Pancreas (tissue), 10 donors: ENCODE measurements around the gene ZNF169. TPM values are rescaled to one million over a fixed set of nuclear protein-coding genes. Genes with fewer than 3 reads are reported as not detected.
A peak's percentile ranks its signal among the peaks of the same experiment; 100 is the strongest.

Experiments used
- ATAC-seq, 4 donors: fragments of 200-7000 bp; cut with Tn5 transposase; one replicate each; pipeline versions ENCODE4 v1.8.0 to v1.9.1; 2020; ENCODE audit warnings: mild to moderate bottlenecking in 4 of 4, moderate library complexity in 4 of 4
- DNase-seq, 6 donors: peaks; one replicate each; pipeline ENCODE4 v3.0.0-alpha.2; 2020
- FAIRE-seq: peaks from 2 replicates; lab custom pipeline; 2012; peaks lifted over from hg19 to GRCh38; lab: Jason Lieb, UNC
- H3K27ac ChIP-seq, 4 donors: fragments of 200-600 bp; sonication (generic); 1 replicate in 3 of 4; 2 replicates in 1 of 4; pipeline versions ENCODE4 v1.5.0 to v1.8.0; 2020
- H3K27me3 ChIP-seq, 4 donors: fragments of 200-600 bp; one replicate each; pipeline ENCODE4 v1.8.0; 2021
- H3K36me3 ChIP-seq, 3 donors: fragments of 200-600 bp; sonication (generic) in 1 of 3; one replicate each; pipeline versions ENCODE4 v1.5.0 to v1.8.0; 2020 to 2021
- H3K4me1 ChIP-seq, 3 donors: fragments of 200-600 bp; one replicate each; pipeline ENCODE4 v1.8.0; 2021
- H3K4me3 ChIP-seq, 4 donors: fragments of 200-600 bp; sonication (generic) in 2 of 4; one replicate each; pipeline versions ENCODE4 v1.5.0 to v1.8.0; 2020 to 2021
- H3K9me3 ChIP-seq, 4 donors: fragments of 200-600 bp; one replicate each; pipeline ENCODE4 v1.8.0; 2021
- CTCF ChIP-seq, 4 donors: fragments of 200-600 bp; sonication (generic) in 3 of 4; IDR thresholded peaks; one replicate each; pipeline versions ENCODE4 v1.5.0 to v1.8.0; 2021; ENCODE audit warnings: antibody characterized with exemption in 4 of 4
- WGBS, 2 donors: extraction: QIAGEN DNeasy Blood & Tissue Kit; methylation state at CpG; one replicate each; pipeline ENCODE4 v1.1.7; 2013; 5-methylcytosine and 5-hydroxymethylcytosine counted together
- intact Hi-C, 3 donors: fragments of 100-400 bp; cut with DNase I; formaldehyde crosslinking; loops; one replicate each; pipeline versions ENCODE4 v1.11.1 to v1.14.2; 2022
- polyA plus RNA-seq, 2 donors: library from polyadenylated mRNA; stranded (reverse); fragments of 200-250 nt; gene quantifications; one replicate each; pipeline ENCODE4 v1.2.3, GENCODE V29; 2013
- total RNA-seq, 6 donors: library from RNA; stranded (reverse); fragmentation: NEBNext Ultra II Directional in 4 of 6; extraction: Animal tissue kit (Norgen Biotek cat#: 25700) in 4 of 6; gene quantifications; one replicate each; pipeline versions ENCODE4 v1.2.1 to v1.2.4, GENCODE V29; 2021 to 2023
- donor health status: healthy with polysubstance abuse.
- donor health status: DM: no; HTN: no; CAD: no; lungs with moderate emphysema.
- donor health status: DM: no; HTN: no; CAD: no.
- donor health status: control.
- donor health status: control.
- donor health status: Bipolar disorder and iron deficiency.
- donor health status: DM: yes; HTN: yes; CAD: no.
- donor health status: DM: no; HTN: no; CAD: no.
- donor health status: DM: no; HTN: no; CAD: no.
- donor health status: DM: yes; HTN: yes; CAD: no.

ZNF169 gene
- total RNA-seq = 1 to 10 TPM; 1.2 to 3.0 (median 2.2) TPM
- polyA plus RNA-seq = 1 to 10 TPM; 2.8 to 3.2 TPM

GRCh38 chr9:94259077-94259862, at the start of gene ZNF169:
ZNF169 (plus strand) TSS chr9:94259298; CDS start chr9:94278813, 19,515 bp downstream.
- no peaks in the 10 kb centered on the region for H3K36me3 ChIP-seq
- no peaks in the 10 kb centered on the region for H3K9me3 ChIP-seq
- no peaks in the 10 kb centered on the region for H3K27me3 ChIP-seq
- WGBS, 2 donors = 1% methylated on average over 47 to 50 of the region's 50 CpGs
- intact Hi-C loops = no loop called here
- no peak for TF ChIP-seq CTCF (IDR thresholded peaks at IDR 0.05)
- peaks cover 0 to 4% (median 0%) of the 10 kb centered on the region in 3 donors for H3K4me1 ChIP-seq
- DNase-seq (peak; percentile 83 to 95 (median 90)), FAIRE-seq (peak; percentile 59), ATAC-seq (peak; percentile 100)
- peak within 1 kb of the TSS; percentile 74 to 88 (median 84) for H3K4me3 ChIP-seq
- peak within 1 kb of the TSS in 1 of 4 donors; percentile 33 for H3K27ac ChIP-seq

- whole genome bisulfite sequencing, 2 donors = 78 to 81% methylated on average over 5 of the region's 5 CpGs
- H3K27ac ChIP-seq = no peak overlapping the region
- no peak for ATAC-seq
- H3K36me3 ChIP-seq = no peaks in the 10 kb centered on the region
- no peaks in the 10 kb centered on the region for H3K4me1 ChIP-seq
- no peak for DNase-seq
- no peak for TF ChIP-seq CTCF (IDR thresholded peaks at IDR 0.05)
- H3K9me3 ChIP-seq = no peaks in the 10 kb centered on the region
- no peaks in the 10 kb centered on the region for H3K27me3 ChIP-seq
- no peak for FAIRE-seq
- H3K4me3 ChIP-seq = no peak overlapping the region
- intact Hi-C loops = loop anchor here in 1 of 3 donors (5.0 kb wide), 1 partner anchor 144 kb away; no protein-coding TSS in a partner anchor
These were observed 48.2 kb upstream of the ZNF169 start for GRCh38 chr9:94210616-94211603.

GRCh38 chr9:94212091-94212490, 47.0 kb upstream of the ZNF169 start:
- FAIRE-seq (no peak), DNase-seq (no peak), ATAC-seq (no peak)
- WGBS, 2 donors = 83 to 92% methylated on average over 1 of the region's 1 CpG
- Histone ChIP-seq H3K4me3 (no peak overlapping the region), H3K9me3 (no peaks in the 10 kb centered on the region), H3K27ac (no peak overlapping the region), H3K27me3 (no peaks in the 10 kb centered on the region), H3K36me3 (no peaks in the 10 kb centered on the region), H3K4me1 (no peaks in the 10 kb centered on the region)
- intact Hi-C loops = loop anchor here in 1 of 3 donors (5.0 kb wide), 1 partner anchor 145 kb away; no protein-coding TSS in a partner anchor
- no peak for TF ChIP-seq CTCF (IDR thresholded peaks at IDR 0.05)

- H3K36me3 ChIP-seq = no peaks in the 10 kb centered on the region
- H3K4me1 ChIP-seq = no peaks in the 10 kb centered on the region
- intact Hi-C loops = loop anchor here in 1 of 3 donors (5.0 kb wide), 1 partner anchor 145 kb away; no protein-coding TSS in a partner anchor
- DNase-seq (no peak), ATAC-seq (no peak), FAIRE-seq (no peak)
- no peaks in the 10 kb centered on the region for H3K9me3 ChIP-seq
- TF ChIP-seq CTCF (IDR thresholded peaks at IDR 0.05) = no peak
- no peak overlapping the region for H3K27ac ChIP-seq
- WGBS, 2 donors = 58 to 65% methylated on average over 5 of the region's 5 CpGs
- no peak overlapping the region for H3K4me3 ChIP-seq
- no peaks in the 10 kb centered on the region for H3K27me3 ChIP-seq
These were observed 46.6 kb upstream of the ZNF169 start for GRCh38 chr9:94212531-94212930.
